ENCODE measurements around the gene IGF1R. TPM values are rescaled to one million over a fixed set of nuclear protein-coding genes. Genes with fewer than 3 reads are reported as not detected.

Gene IGF1R
- total RNA-seq, 1 donor from 2014 or later: 47.7 TPM

DNA sequence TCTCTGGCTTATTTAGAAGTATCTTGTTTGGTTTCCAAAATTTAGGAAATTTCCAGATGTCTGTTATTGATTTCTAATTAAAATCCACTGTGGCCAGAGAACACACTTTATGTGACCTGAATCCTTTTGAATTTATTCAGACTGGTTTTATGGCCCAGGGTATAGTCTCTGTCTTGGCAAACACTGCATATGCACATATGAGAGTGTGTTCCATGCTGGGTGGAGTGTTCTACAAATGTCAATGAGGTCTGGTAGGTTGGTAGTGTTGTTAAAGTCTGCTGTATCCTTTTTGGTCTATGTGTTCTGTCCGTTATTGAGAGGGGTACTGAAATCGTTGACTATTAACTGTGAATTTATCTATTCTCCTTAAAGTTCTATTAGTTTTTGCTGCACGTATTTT lies 329.1 kb downstream of the IGF1R start:
- Histone ChIP-seq H3K4me1 (no peaks in the 10 kb centered on the region), H3K27me3 (ENCODE audit: low read depth) (no peaks in the 10 kb centered on the region), H3K36me3 (no peaks in the 10 kb centered on the region), H3K27ac (no peak overlapping the region), H3K4me3 (no peak overlapping the region), H3K9me3 (no peaks in the 10 kb centered on the region)
- ATAC-seq (no peak), DNase-seq (no peak)
- TF ChIP-seq, protein P1, sequence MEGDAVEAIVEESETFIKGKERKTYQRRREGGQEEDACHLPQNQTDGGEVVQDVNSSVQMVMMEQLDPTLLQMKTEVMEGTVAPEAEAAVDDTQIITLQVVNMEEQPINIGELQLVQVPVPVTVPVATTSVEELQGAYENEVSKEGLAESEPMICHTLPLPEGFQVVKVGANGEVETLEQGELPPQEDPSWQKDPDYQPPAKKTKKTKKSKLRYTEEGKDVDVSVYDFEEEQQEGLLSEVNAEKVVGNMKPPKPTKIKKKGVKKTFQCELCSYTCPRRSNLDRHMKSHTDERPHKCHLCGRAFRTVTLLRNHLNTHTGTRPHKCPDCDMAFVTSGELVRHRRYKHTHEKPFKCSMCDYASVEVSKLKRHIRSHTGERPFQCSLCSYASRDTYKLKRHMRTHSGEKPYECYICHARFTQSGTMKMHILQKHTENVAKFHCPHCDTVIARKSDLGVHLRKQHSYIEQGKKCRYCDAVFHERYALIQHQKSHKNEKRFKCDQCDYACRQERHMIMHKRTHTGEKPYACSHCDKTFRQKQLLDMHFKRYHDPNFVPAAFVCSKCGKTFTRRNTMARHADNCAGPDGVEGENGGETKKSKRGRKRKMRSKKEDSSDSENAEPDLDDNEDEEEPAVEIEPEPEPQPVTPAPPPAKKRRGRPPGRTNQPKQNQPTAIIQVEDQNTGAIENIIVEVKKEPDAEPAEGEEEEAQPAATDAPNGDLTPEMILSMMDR (IDR thresholded peaks at IDR 0.05): no peak
- intact Hi-C loops (cut with DNase I): no loop called here

DNA sequence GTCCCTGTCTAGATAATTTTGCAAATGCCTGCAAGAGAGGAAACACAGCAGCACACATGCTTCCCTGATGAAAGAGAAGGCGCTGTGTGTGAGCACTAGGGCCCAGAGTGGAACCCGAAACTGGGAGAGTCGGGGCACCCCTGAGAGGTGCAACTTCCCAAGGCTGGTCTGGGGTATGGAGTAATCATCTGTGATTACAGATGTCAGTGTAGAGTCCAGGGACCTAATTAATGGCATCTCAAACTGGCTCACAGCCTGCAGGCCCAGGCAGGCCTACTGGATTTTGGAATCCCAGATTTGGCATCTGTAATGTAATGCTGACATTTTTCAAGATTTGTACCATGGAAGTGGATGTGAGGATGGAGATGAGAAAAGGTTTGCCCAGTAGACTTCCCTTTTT lies 329.8 kb downstream of the IGF1R start:
- H3K27ac ChIP-seq: no peak overlapping the region
- no peak overlapping the region for H3K4me3 ChIP-seq
- no peak for ATAC-seq
- intact Hi-C loops (cut with DNase I): no loop called here
- no peaks in the 10 kb centered on the region for H3K27me3 ChIP-seq (ENCODE audit: low read depth)
- no peak for DNase-seq
- TF ChIP-seq, protein P1 (IDR thresholded peaks at IDR 0.05): no peak
- H3K9me3 ChIP-seq: no peaks in the 10 kb centered on the region
- no peaks in the 10 kb centered on the region for H3K36me3 ChIP-seq
- H3K4me1 ChIP-seq: peaks cover 5% of the 10 kb centered on the region

DNA sequence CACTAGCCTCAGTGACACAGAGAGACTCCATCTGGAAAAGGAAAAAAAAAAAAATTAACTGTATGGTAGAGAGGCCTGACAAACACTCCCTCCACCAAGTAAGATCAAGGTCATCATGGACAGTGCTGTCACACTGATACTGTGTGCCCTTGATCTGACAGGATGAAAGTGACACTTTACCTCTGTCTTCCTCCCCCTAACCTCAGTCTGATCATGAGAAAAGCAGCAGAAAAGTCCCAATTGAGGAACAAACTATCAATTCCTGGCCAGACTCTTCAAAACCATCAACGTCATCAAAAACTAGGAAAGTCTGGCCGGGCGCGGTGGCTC lies 332.5 kb downstream of the IGF1R start:
- ATAC-seq: no peak
- intact Hi-C loops (cut with DNase I): no loop called here
- H3K27ac ChIP-seq: no peak overlapping the region
- peaks cover 13% of the 10 kb centered on the region for H3K4me1 ChIP-seq
- TF ChIP-seq, protein P1 (IDR thresholded peaks at IDR 0.05): no peak
- H3K4me3 ChIP-seq: no peak overlapping the region
- H3K9me3 ChIP-seq: no peaks in the 10 kb centered on the region
- no peaks in the 10 kb centered on the region for H3K27me3 ChIP-seq (ENCODE audit: low read depth)
- H3K36me3 ChIP-seq: no peaks in the 10 kb centered on the region
- no peak for DNase-seq

DNA sequence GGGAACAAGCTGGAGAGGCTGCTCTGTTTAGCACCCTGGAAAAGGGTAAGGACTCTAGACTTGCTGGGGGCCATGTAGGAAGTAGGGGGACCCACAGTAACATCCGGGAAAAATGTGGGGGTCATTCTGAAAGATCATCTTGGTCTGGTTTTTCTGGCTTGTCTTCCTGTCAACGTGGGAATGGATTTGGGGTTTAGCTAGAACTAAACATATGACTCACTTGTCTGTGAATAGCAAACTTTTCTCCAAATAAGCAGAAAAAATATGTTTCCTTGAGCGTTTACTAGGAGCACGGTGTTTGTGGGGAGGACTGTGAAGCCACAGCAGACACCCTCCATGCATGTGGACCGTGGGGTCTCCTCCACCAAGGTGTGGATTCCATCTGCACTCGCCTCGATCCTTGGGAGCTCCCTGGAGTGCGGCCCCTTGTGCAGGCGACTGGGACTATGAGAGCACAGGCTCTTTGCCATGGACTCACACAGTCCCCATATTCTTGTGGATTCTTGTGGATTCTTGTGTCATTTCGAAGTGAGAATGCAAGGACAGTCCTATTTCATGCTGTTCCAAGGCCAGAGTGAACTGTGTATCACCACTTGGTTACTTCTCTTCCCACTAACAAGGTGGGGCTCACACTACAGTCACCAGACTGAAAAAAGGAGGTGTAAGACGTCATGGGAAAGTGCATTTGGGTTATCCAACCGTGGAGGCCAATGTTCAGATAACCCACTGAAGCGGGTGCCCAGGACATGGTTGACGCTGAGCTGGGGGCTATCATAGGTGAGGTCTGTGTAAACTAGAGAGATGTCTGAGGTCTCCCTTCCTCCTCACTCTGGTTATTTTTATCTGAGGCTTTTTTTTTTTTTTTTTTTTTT lies 333.7 kb downstream of the IGF1R start:
- no peak overlapping the region for H3K4me3 ChIP-seq
- no peak overlapping the region for H3K27ac ChIP-seq
- no peaks in the 10 kb centered on the region for H3K27me3 ChIP-seq (ENCODE audit: low read depth)
- ATAC-seq (no peak), DNase-seq (no peak)
- peaks cover 3% of the 10 kb centered on the region for H3K9me3 ChIP-seq
- H3K4me1 ChIP-seq: peaks cover 13% of the 10 kb centered on the region
- no peaks in the 10 kb centered on the region for H3K36me3 ChIP-seq
- intact Hi-C loops (cut with DNase I): no loop called here
- TF ChIP-seq, protein P1 (IDR thresholded peaks at IDR 0.05): no peak

DNA sequence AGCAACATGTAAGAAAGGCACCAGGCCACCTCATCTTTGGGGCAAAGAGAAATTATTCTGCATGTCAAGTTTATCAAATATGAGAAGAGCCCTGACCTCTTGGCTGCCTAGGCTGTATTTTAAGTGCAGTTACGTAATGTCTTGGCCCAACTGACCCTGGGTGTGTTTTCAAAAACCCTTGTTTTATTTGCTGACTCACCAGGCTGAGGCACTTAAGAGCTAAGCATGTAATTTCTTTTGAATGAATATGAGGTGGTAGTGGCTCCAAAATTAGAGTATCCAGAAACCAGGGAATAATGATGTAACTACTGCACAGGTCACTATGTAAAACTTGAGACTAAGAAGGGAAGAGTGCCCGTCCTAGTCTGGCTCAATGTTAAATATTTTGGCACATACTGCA lies 335.0 kb downstream of the IGF1R start:
- peaks cover 3% of the 10 kb centered on the region for H3K9me3 ChIP-seq
- peaks cover 13% of the 10 kb centered on the region for H3K4me1 ChIP-seq
- TF ChIP-seq, protein P1 (IDR thresholded peaks at IDR 0.05): no peak
- no peak overlapping the region for H3K4me3 ChIP-seq
- ATAC-seq (peak; percentile 86 to 95), DNase-seq (no peak)
- no peaks in the 10 kb centered on the region for H3K27me3 ChIP-seq (ENCODE audit: low read depth)
- intact Hi-C loops (cut with DNase I): no loop called here
- no peaks in the 10 kb centered on the region for H3K36me3 ChIP-seq
- no peak overlapping the region for H3K27ac ChIP-seq
